Activated CD4-positive, alpha-beta memory T cell treated with anti-CD3 and anti-CD28 coated beads for 36 hours (primary cell): ENCODE data around the gene OR6B2. TPM values are rescaled to one million over a fixed set of nuclear protein-coding genes. Genes with fewer than 3 reads are reported as not detected.
A peak's percentile ranks its signal among the peaks of the same experiment; 100 is the strongest.

Experiments
- CTCF ChIA-PET: fragments of 350-600 bp; sonication (Branson Sonifier 250); formaldehyde crosslinking; loops from one replicate; lab custom pipeline; 2021; ENCODE audit warnings: antibody characterized with exemption, inconsistent platforms; lab: Charles Lee
- POLR2A ChIA-PET: fragments of 350-600 bp; sonication (Branson Sonifier 250); formaldehyde crosslinking; loops from one replicate; lab custom pipeline; 2021; ENCODE audit warnings: antibody characterized with exemption; lab: Charles Lee
- DNase-seq: peaks from one replicate; pipeline ENCODE4 v3.0.0-alpha.2; 2020
- H3K27ac Mint-ChIP-seq: one replicate; pipeline ENCODE4 v1.8.0; 2021; ENCODE audit warnings: mixed read lengths
- H3K27me3 Mint-ChIP-seq: one replicate; pipeline ENCODE4 v1.8.0; 2021; ENCODE audit warnings: mixed read lengths
- H3K36me3 Mint-ChIP-seq: one replicate; pipeline ENCODE4 v1.8.0; 2021; ENCODE audit warnings: mixed read lengths
- H3K4me1 Mint-ChIP-seq: one replicate; pipeline ENCODE4 v1.8.0; 2021; ENCODE audit warnings: low read depth, mixed read lengths
- H3K4me3 Mint-ChIP-seq: one replicate; pipeline ENCODE4 v1.8.0; 2021; ENCODE audit warnings: mild to moderate bottlenecking, mixed read lengths
- H3K9me3 Mint-ChIP-seq: one replicate; pipeline ENCODE4 v1.8.0; 2021; ENCODE audit warnings: mixed read lengths
- intact Hi-C: fragments of 100-400 bp; cut with micrococcal nuclease; formaldehyde crosslinking; loops from one replicate; pipeline ENCODE4 v1.15.1; 2023
- total RNA-seq, 2 experiments: library from RNA; stranded (reverse); gene quantifications; one replicate each; pipeline ENCODE4 v1.2.3, GENCODE V29; 2021

Gene OR6B2
- total RNA-seq, 2 experiments from 2014 or later = not detected

- DNase-seq = no peak
- peaks cover 20% of the 10 kb centered on the region for H3K27me3 Mint-ChIP-seq
- no peak overlapping the region for H3K27ac Mint-ChIP-seq
- no peak overlapping the region for H3K4me3 Mint-ChIP-seq
- POLR2A ChIA-PET = no interaction called here
- no peaks in the 10 kb centered on the region for H3K36me3 Mint-ChIP-seq
- intact Hi-C loops = no loop called here
- H3K9me3 Mint-ChIP-seq = no peaks in the 10 kb centered on the region
- CTCF ChIA-PET = no interaction called here
- no peaks in the 10 kb centered on the region for H3K4me1 Mint-ChIP-seq
Observed at GRCh38 chr2:240032406-240033329, 2.4 kb upstream of the OR6B2 start.

GRCh38 chr2:240024766-240025165, 5.5 kb downstream of the OR6B2 start:
- Mint-ChIP-seq H3K4me1 (peaks cover 19% of the 10 kb centered on the region), H3K27me3 (peaks cover 3% of the 10 kb centered on the region), H3K36me3 (peaks cover 12% of the 10 kb centered on the region), H3K9me3 (no peaks in the 10 kb centered on the region), H3K27ac (peak overlapping the region; percentile 87), H3K4me3 (peak overlapping the region; percentile 93)
- peak; percentile 37 for DNase-seq
- ChIA-PET CTCF (interaction anchor here (0.9 to 1.2 kb wide), 4 partner anchors 10 to 489 kb away, joined by 3 to 4 read pairs (median 3); no protein-coding TSS in a partner anchor), POLR2A (no interaction called here)
- intact Hi-C loops = loop anchor here (5.0 to 10.0 kb wide), 3 partner anchors 540 to 1328 kb away; partner anchors contain the start of genes DUSP28, HDAC4 and RNPEPL1

GRCh38 chr2:240023792-240024191, 6.4 kb downstream of the OR6B2 start:
- Mint-ChIP-seq H3K4me3 (peak overlapping the region; percentile 93), H3K4me1 (peaks cover 19% of the 10 kb centered on the region), H3K9me3 (no peaks in the 10 kb centered on the region), H3K36me3 (peaks cover 16% of the 10 kb centered on the region), H3K27me3 (no peaks in the 10 kb centered on the region), H3K27ac (peak overlapping the region; percentile 87)
- DNase-seq = peak; percentile 15
- POLR2A ChIA-PET = no interaction called here
- intact Hi-C loops = loop anchor here (5.0 to 10.0 kb wide), 3 partner anchors 541 to 1329 kb away; partner anchors contain the start of genes DUSP28, HDAC4 and RNPEPL1
- CTCF ChIA-PET = no interaction called here

GRCh38 chr2:240021488-240022104, 8.6 kb downstream of the OR6B2 start:
- H3K36me3 Mint-ChIP-seq = peaks cover 31% of the 10 kb centered on the region

GRCh38 chr2:240018071-240018750, 12.0 kb downstream of the OR6B2 start:
- Mint-ChIP-seq H3K36me3 (peaks cover 45% of the 10 kb centered on the region), H3K27me3 (no peaks in the 10 kb centered on the region)

More at GRCh38 chr2:240021488-240022104, 8.6 kb downstream of the OR6B2 start:
- no peaks in the 10 kb centered on the region for H3K9me3 Mint-ChIP-seq
- no peak overlapping the region for H3K27ac Mint-ChIP-seq
- H3K27me3 Mint-ChIP-seq = no peaks in the 10 kb centered on the region
- intact Hi-C loops = loop anchor here (5.0 to 10.0 kb wide), 3 partner anchors 543 to 1331 kb away; partner anchors contain the start of genes DUSP28, HDAC4 and RNPEPL1
- H3K4me1 Mint-ChIP-seq = peaks cover 19% of the 10 kb centered on the region
- ChIA-PET POLR2A (no interaction called here), CTCF (interaction anchor here (0.6 to 2.2 kb wide), 13 partner anchors 9 to 1586 kb away, joined by 3 to 13 read pairs (median 4); partner anchors contain the start of gene HDAC4)
- no peak overlapping the region for H3K4me3 Mint-ChIP-seq
- DNase-seq = peak; percentile 76

GRCh38 chr2:240014327-240014726, 15.9 kb downstream of the OR6B2 start:
- POLR2A ChIA-PET = no interaction called here
- H3K4me1 Mint-ChIP-seq = no peaks in the 10 kb centered on the region
- DNase-seq = no peak
- intact Hi-C loops = no loop called here
- H3K4me3 Mint-ChIP-seq = no peak overlapping the region
- H3K36me3 Mint-ChIP-seq = peaks cover 54% of the 10 kb centered on the region
- H3K9me3 Mint-ChIP-seq = no peaks in the 10 kb centered on the region
- no peak overlapping the region for H3K27ac Mint-ChIP-seq
- CTCF ChIA-PET = interaction anchor here (0.9 to 2.8 kb wide), 2 partner anchors 11 to 22 kb away, joined by 3 to 9 read pairs; partner anchors contain the start of gene NDUFA10
- no peaks in the 10 kb centered on the region for H3K27me3 Mint-ChIP-seq

More at GRCh38 chr2:240018071-240018750, 12.0 kb downstream of the OR6B2 start:
- Mint-ChIP-seq H3K4me3 (no peak overlapping the region), H3K9me3 (no peaks in the 10 kb centered on the region), H3K4me1 (peaks cover 5% of the 10 kb centered on the region), H3K27ac (no peak overlapping the region)
- ChIA-PET POLR2A (no interaction called here), CTCF (interaction anchor here (2.3 kb wide), 1 partner anchor 26 kb away, joined by 10 read pairs; no protein-coding TSS in a partner anchor)
- no peak for DNase-seq
- intact Hi-C loops = no loop called here

GRCh38 chr2:240013343-240013742, 16.9 kb downstream of the OR6B2 start:
- peaks cover 47% of the 10 kb centered on the region for H3K36me3 Mint-ChIP-seq
- no peak overlapping the region for H3K4me3 Mint-ChIP-seq
- POLR2A ChIA-PET = no interaction called here
- H3K27ac Mint-ChIP-seq = no peak overlapping the region
- intact Hi-C loops = no loop called here
- no peaks in the 10 kb centered on the region for H3K9me3 Mint-ChIP-seq
- H3K27me3 Mint-ChIP-seq = no peaks in the 10 kb centered on the region
- CTCF ChIA-PET = interaction anchor here (0.7 to 2.8 kb wide), 4 partner anchors 8 to 21 kb away, joined by 3 to 13 read pairs (median 6); partner anchors contain the start of gene NDUFA10
- no peak for DNase-seq
- no peaks in the 10 kb centered on the region for H3K4me1 Mint-ChIP-seq

- ChIA-PET POLR2A (no interaction called here), CTCF (interaction anchor here (1.1 kb wide), 1 partner anchor 19 kb away, joined by 3 read pairs; no protein-coding TSS in a partner anchor)
- DNase-seq = no peak
- intact Hi-C loops = no loop called here
- Mint-ChIP-seq H3K4me3 (no peak overlapping the region), H3K27ac (no peak overlapping the region), H3K36me3 (peaks cover 45% of the 10 kb centered on the region), H3K9me3 (no peaks in the 10 kb centered on the region), H3K27me3 (no peaks in the 10 kb centered on the region), H3K4me1 (no peaks in the 10 kb centered on the region)
Observed at GRCh38 chr2:240002983-240003382, 27.2 kb downstream of the OR6B2 start.

GRCh38 chr2:240000671-240001070, 29.6 kb downstream of the OR6B2 start:
- POLR2A ChIA-PET = no interaction called here
- intact Hi-C loops = no loop called here

GRCh38 chr2:239997686-239998409, 32.4 kb downstream of the OR6B2 start:
- H3K9me3 Mint-ChIP-seq = no peaks in the 10 kb centered on the region
- no peaks in the 10 kb centered on the region for H3K4me1 Mint-ChIP-seq
- no peak overlapping the region for H3K4me3 Mint-ChIP-seq
- no peak for DNase-seq
- intact Hi-C loops = no loop called here
- peaks cover 21% of the 10 kb centered on the region for H3K36me3 Mint-ChIP-seq
- H3K27ac Mint-ChIP-seq = no peak overlapping the region
- H3K27me3 Mint-ChIP-seq = no peaks in the 10 kb centered on the region
- ChIA-PET POLR2A (no interaction called here), CTCF (no interaction called here)

More at GRCh38 chr2:240000671-240001070, 29.6 kb downstream of the OR6B2 start:
- H3K9me3 Mint-ChIP-seq = no peaks in the 10 kb centered on the region
- H3K4me1 Mint-ChIP-seq = no peaks in the 10 kb centered on the region
- no peaks in the 10 kb centered on the region for H3K27me3 Mint-ChIP-seq
- H3K36me3 Mint-ChIP-seq = peaks cover 34% of the 10 kb centered on the region
- DNase-seq = no peak
- H3K4me3 Mint-ChIP-seq = no peak overlapping the region
- H3K27ac Mint-ChIP-seq = no peak overlapping the region
- CTCF ChIA-PET = interaction anchor here (1.2 to 1.3 kb wide), 2 partner anchors 9 to 21 kb away, joined by 4 to 8 read pairs; no protein-coding TSS in a partner anchor

- Mint-ChIP-seq H3K4me1 (no peaks in the 10 kb centered on the region), H3K27ac (no peak overlapping the region), H3K27me3 (no peaks in the 10 kb centered on the region), H3K9me3 (no peaks in the 10 kb centered on the region), H3K4me3 (no peak overlapping the region), H3K36me3 (peaks cover 19% of the 10 kb centered on the region)
- ChIA-PET CTCF (interaction anchor here (1.3 to 2.2 kb wide), 2 partner anchors 13 to 27 kb away, joined by 3 to 8 read pairs; no protein-coding TSS in a partner anchor), POLR2A (interaction anchor here (0.8 kb wide), 1 partner anchor 15 kb away, joined by 3 read pairs; no protein-coding TSS in a partner anchor)
- intact Hi-C loops = no loop called here
- no peak for DNase-seq
Observed at GRCh38 chr2:239994086-239994485, 36.1 kb downstream of the OR6B2 start.
